Nucleus accumbens (tissue), 56 donors: Measurements from ENCODE around the gene GAS7.
A peak's percentile ranks its signal among the peaks of the same experiment; 100 is the strongest.
"Not testable (repeated sequence)": the region's sequence is repeated elsewhere in the genome, so short reads cannot be mapped to it uniquely, and the experiment has no call there.

Source experiments
- DNase-seq, 56 donors: peaks; one replicate each; lab custom pipeline; 2025; lab: John Stamatoyannopoulos, UW

Gene GAS7

DNA sequence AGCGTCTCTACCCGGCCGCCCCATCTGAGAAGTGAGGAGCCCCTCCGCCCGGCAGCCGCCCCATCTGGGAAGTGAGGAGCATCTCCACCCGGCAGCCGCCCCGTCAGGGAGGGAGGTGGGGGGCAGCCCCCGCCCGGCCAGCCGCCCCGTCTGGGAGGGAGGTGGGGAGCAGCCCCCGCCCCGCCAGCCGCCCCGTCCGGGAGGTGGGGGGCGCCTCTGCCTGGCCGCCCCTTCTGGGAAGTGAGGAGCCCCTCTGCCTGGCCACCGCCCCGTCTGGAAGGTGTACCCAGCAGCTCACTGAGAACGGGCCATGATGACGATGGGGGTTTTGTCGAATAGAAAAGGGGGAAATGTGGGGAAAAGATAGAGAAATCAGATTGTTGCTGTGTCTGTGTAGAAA lies 140.9 kb downstream of the GAS7 start:
- not testable (repeated sequence) for DNase-seq

GRCh38 chr17:10055262-10055975 lies 143.0 kb downstream of the GAS7 start:
- no peak for DNase-seq

GRCh38 chr17:10053782-10054540 lies 144.4 kb downstream of the GAS7 start:
- DNase-seq, result peak in 1 of 56 donors; percentile 51

- no peak for DNase-seq
Measured at GRCh38 chr17:10052106-10052813, 146.1 kb downstream of the GAS7 start.

DNA sequence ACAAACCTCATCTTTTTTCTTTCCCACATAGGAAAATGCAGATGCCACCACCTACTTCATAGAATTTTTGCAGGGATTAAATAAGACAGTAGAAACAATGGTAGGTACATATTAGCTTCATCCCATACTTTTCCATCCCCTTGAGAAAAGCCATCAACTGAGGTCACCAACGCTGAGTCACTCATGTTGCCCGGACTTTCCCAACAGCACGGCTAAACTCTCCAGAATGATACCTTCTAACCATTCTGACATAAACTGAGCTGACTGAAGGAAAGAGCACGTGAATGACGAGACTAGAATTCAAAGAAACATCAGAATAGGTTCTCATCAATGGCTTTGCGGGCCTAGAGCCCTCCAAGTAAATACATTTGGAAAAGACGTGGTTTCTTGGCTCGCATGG lies 147.3 kb downstream of the GAS7 start:
- DNase-seq, result no peak

DNA sequence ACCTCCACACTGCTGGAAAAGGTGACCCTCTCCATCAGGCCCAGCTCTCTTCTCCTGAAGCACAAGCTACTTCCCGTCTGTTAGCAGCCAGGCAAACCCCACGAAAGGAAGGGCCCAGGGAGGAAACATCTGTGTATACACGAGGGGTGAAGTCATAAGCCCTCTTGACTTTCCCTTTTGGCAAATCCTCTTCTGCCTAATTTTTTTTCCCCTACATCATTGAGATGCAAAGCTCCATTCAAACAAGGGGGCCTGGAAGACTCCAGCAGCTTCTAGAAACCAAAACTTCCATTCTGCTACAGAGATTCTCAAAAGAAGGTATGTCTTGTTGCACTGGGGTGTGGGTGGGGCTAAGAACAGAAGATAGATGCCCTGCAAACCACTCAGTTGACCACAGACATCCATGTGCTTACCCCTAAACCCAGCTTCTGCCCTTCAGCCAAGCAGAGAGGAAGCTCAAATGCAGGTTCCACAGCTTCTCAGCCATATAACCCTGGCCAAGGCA lies 147.8 kb downstream of the GAS7 start:
- peak in 3 of 56 donors; percentile 11 to 20 (median 19) for DNase-seq

- DNase-seq, result peak in 47 of 56 donors; percentile 16 to 86 (median 69)
Measured at GRCh38 chr17:10048629-10049350, 149.6 kb downstream of the GAS7 start.

- DNase-seq, result no peak
Measured at GRCh38 chr17:10046786-10047785, 151.3 kb downstream of the GAS7 start.

DNA sequence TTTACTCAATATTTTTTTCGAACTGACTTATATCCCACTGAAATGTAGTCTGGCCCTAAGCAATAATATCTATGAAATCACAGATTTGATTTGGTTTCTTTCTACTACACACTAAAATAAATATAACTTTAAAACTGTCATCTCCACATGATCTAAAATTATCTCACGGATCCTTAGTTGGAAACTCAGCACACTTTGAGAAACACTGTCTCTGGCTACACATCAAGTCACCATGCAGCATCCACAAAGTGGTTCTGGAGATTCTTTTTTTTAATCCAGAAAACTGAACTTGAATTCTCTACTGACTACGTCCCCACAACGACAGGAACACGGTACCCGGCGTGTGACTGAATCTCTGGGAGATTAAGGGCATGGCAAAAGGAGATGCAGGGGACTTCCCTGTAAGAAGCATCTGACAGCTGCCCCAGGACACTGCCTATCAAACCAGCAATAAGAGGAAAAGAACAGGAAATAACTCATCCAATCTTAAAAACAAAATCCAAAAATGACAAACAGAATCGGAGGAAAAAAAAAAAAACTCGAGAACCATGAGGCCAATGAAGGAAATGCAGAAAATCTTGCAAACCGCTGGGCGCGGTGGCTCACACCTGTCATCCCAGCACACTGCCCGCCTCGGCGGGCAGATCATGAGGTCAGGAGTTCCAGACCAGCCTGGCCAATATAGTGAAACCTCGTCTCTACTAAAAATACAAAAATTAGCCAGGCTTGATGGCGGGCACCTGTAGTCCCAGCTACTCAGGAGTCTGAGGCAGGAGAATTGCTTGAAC lies 152.3 kb downstream of the GAS7 start:
- DNase-seq, result no peak

- no peak for DNase-seq
Measured at GRCh38 chr17:10042589-10043244, 155.7 kb downstream of the GAS7 start.

DNA sequence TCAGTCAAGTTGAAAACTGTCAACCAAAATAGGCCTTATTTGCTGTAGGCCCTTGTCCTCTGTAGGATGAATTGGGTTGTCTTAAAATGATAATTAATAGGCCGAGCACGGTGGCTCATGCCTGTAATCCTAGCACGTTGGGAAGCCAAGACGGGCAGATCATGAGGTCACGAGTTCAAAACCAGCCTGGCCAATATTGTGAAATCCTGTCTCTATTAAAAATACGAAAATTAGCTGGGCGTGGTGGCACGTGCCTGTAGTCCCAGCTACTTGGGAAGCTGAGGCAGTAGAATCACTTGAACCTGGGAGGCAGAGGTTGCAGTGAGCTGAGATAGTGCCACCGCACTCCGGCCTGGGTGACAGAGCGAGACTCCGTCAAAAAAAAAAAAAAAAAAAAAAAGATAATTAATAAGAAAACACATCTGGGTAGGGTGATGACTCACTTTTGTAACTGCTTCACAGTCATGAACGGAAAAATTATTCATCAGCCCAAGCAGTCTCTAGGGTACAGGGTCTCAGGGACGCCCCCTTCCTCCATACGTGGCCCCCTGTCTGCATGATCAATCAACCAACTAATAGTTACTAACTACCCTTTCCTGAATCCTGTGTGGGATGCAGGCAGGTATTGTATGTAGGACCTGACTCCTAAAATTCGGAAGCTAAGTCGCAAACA lies 156.4 kb downstream of the GAS7 start:
- no peak for DNase-seq

- DNase-seq, result peak in 1 of 56 donors; percentile 25
Measured at GRCh38 chr17:10041287-10041612, 157.2 kb downstream of the GAS7 start.

DNA sequence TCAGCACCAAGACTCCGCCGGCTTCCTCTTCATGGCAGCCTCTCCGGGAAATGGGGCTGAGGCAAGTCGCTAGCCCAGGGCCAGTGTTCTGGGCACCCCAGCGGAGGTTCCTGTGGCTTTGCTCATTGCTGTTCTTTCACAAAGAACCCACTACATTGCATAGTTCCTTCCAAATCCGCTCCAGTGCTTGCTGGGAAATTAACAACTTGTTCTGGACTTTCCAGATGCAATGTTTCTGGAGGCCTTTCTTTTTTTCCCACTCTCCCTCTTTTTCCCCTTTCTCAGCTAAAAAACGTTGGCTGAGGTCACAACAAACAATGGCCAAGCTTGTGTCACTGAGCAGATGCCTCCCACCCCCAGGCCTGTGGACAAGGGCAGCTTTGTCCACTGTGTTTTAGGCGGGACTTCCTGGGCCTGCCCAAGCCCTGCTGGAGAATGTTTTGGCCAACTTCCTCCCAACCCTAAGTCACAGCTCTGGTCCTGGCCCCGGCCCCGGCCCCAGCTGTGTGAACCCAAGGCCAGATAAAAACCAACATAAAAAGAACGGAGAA lies 161.8 kb downstream of the GAS7 start:
- peak in 54 of 56 donors; percentile 35 to 94 (median 84) for DNase-seq

DNA sequence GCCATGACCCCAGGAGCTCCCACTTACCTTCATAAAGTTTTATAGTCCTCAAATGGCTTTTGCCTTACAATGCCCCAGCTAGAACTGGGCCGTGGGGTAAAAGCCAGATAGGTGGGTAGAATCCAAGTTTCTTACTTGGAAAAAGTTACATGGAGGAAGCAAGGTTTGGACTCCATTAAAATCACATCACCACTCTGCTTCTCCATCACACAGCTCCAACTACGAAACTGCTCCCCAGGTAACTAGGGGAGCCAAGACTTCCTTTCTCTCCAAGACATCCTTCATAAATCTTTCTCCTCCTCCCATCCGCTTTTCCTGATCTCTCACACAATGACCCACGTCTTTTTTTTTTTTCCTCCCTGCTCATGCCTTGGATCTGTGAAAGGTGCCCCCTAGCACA lies 162.5 kb downstream of the GAS7 start:
- no peak for DNase-seq

- DNase-seq, result peak in 1 of 56 donors; percentile 14
Measured at GRCh38 chr17:10034719-10035475, 163.5 kb downstream of the GAS7 start.

- DNase-seq, result peak in 4 of 56 donors; percentile 14 to 44 (median 30)
Measured at GRCh38 chr17:10033959-10034358, 164.4 kb downstream of the GAS7 start.
